K562 (cell line): Measurements from ENCODE around the gene CDC37. TPM values are rescaled to one million over a fixed set of nuclear protein-coding genes. Genes with fewer than 3 reads are reported as not detected.

Experiments used
- ARID1B ChIP-seq: fragments of 450-650 bp; IDR thresholded peaks from 2 replicates; pipeline ENCODE4 v1.6.1; 2016; ENCODE audit warnings: antibody characterized with exemption, mild to moderate bottlenecking, inconsistent platforms
- ATF3 ChIP-seq, 2 experiments: fragments of 450-650 bp in 1 of 2; sonication (generic) in 1 of 2; formaldehyde crosslinking in 1 of 2; IDR thresholded peaks in 1 of 2; conservative IDR thresholded peaks in 1 of 2; 2 replicates each; pipeline versions ENCODE4 v1.6.1 to v1.8.1; 2016 to 2023; ENCODE audit warnings: mild to moderate bottlenecking in 2 of 2, moderate library complexity in 2 of 2, inconsistent platforms in 1 of 2, missing genetic modification reagents in 1 of 2
- ETS2 ChIP-seq: IDR thresholded peaks from 2 replicates; pipeline ENCODE4 v1.6.1; 2016; ENCODE audit warnings: borderline replicate concordance, missing genetic modification characterization, mild to moderate bottlenecking, moderate library complexity, missing compliant biosample characterization; ENCODE audit not compliant: poor library complexity, severe bottlenecking
- FOXA1 ChIP-seq: fragments of 450-650 bp; IDR thresholded peaks from 2 replicates; pipeline ENCODE4 v1.6.1; 2016; ENCODE audit warnings: mild to moderate bottlenecking, borderline replicate concordance
- GATA2 ChIP-seq: sonication (generic); formaldehyde crosslinking; IDR thresholded peaks from 2 replicates; pipeline ENCODE4 v1.4.0; 2020; ENCODE audit warnings: mild to moderate bottlenecking, missing genetic modification reagents
- GTF2B ChIP-seq: IDR thresholded peaks from 2 replicates; pipeline ENCODE4 v1.6.1; 2011; ENCODE audit not compliant: insufficient read length; ENCODE audit errors: extremely low read depth
- HIVEP1 ChIP-seq: fragments of 250-450 bp; sonication (Bioruptor Pico); IDR thresholded peaks from 2 replicates; pipeline ENCODE4 v1.4.0; 2020; ENCODE audit warnings: mild to moderate bottlenecking
- HMBOX1 ChIP-seq: sonication (generic); IDR thresholded peaks from 2 replicates; pipeline ENCODE4 v1.6.1; 2016
- IRF9 ChIP-seq: fragments of 450-650 bp; IDR thresholded peaks from 2 replicates; pipeline ENCODE4 v1.6.1; 2016; ENCODE audit warnings: missing biosample characterization, missing genetic modification characterization
- JUND ChIP-seq, 2 experiments: IDR thresholded peaks; 2 replicates in 1 of 2; 3 replicates in 1 of 2; pipeline ENCODE4 v1.6.1; 2011; ENCODE audit warnings: borderline replicate concordance in 2 of 2, low read depth in 2 of 2, low read length in 2 of 2, improper control_type of control experiment in 1 of 2, missing biosample characterization in 1 of 2, missing genetic modification characterization in 1 of 2, missing genetic modification reagents in 1 of 2
- NFRKB ChIP-seq: fragments of 450-650 bp; IDR thresholded peaks from 2 replicates; pipeline ENCODE4 v1.6.1; 2016; ENCODE audit warnings: low read depth
- PHF8 ChIP-seq: fragments of 200-600 bp; sonication (generic); IDR thresholded peaks from 2 replicates; pipeline ENCODE4 v1.6.1; 2012; ENCODE audit warnings: mixed run types, mild to moderate bottlenecking, inconsistent platforms, low read length, moderate library complexity, borderline replicate concordance
- SNIP1 ChIP-seq: fragments of 450-650 bp; IDR thresholded peaks from 2 replicates; pipeline ENCODE4 v1.7.1; 2017; ENCODE audit warnings: low read depth, mild to moderate bottlenecking
- TGIF2 ChIP-seq: sonication (generic); formaldehyde crosslinking; IDR thresholded peaks from 2 replicates; pipeline ENCODE4 v1.8.1; 2022; ENCODE audit warnings: mild to moderate bottlenecking, missing genetic modification reagents, moderate library complexity
- ZBTB9 ChIP-seq: fragments of 450-650 bp; formaldehyde crosslinking; IDR thresholded peaks from 2 replicates; pipeline ENCODE4 v1.4.0; 2020; ENCODE audit warnings: mild to moderate bottlenecking, moderate library complexity
- ZNF140 ChIP-seq: fragments of 250-450 bp; sonication (Bioruptor Pico); IDR thresholded peaks from 2 replicates; pipeline ENCODE4 v1.8.0; 2021; ENCODE audit warnings: moderate library complexity, mild to moderate bottlenecking, inconsistent platforms
- ZNF449 ChIP-seq: fragments of 250-450 bp; sonication (Bioruptor Pico); IDR thresholded peaks from 2 replicates; pipeline ENCODE4 v1.8.0; 2022; ENCODE audit warnings: moderate library complexity, mild to moderate bottlenecking, inconsistent platforms
- ZNF668 ChIP-seq: fragments of 250-450 bp; sonication (Bioruptor Pico); IDR thresholded peaks from 2 replicates; pipeline ENCODE4 v1.8.0; 2022; ENCODE audit warnings: mild to moderate bottlenecking, inconsistent platforms
- polyA plus RNA-seq, 8 experiments: library from polyadenylated mRNA; depleted of rRNA in 4 of 8; stranded (reverse) in 5 of 8; unstranded in 3 of 8; fragments of >200 nt; fragmentation: Nextera tagmentation in 2 of 8; fragmentation: Illumina TruSeq in 1 of 8; extraction: Ambion mirVana in 2 of 8; extraction: Trizol in 1 of 8; gene quantifications; 2 replicates each; pipeline versions ENCODE4 v1.2.1 to v1.2.3, GENCODE V29; 2011 to 2014; ENCODE audit warnings: inconsistent platforms in 1 of 8, missing spikeins in 1 of 8
- total RNA-seq, 7 experiments: library from RNA; depleted of rRNA in 6 of 7; stranded (reverse); fragments of >200 nt in 6 of 7; fragmentation: Illumina TruSeq in 2 of 7; extraction: Trizol in 2 of 7; gene quantifications; 2 replicates each; pipeline versions ENCODE4 v1.2.1 to v1.2.3, GENCODE V29; 2011 to 2021; ENCODE audit warnings: low replicate concordance in 1 of 7

Gene CDC37
- total and polyA plus RNA-seq, 9 of the 15 experiments (the other 6 are each of a cell fraction or from before 2014, with no cell fraction given) = 6.6 to 538 (median 227) TPM

- TF ChIP-seq TGIF2 (CRISPR knock-in tag) (no peak), ZNF140 (CRISPR knock-in tag) (no peak), ATF3 (IDR thresholded peaks at IDR 0.05) (no peak), ATF3 (CRISPR knock-in tag; conservative IDR thresholded peaks at IDR 0.05) (no peak), NFRKB (peak; percentile 69), ZBTB9 (CRISPR knock-in tag) (no peak), SNIP1 (no peak), FOXA1 (no peak), ARID1B (peak; percentile 8; the same call in 1 of the 2 replicates), HIVEP1 (CRISPR knock-in tag) (no peak), IRF9 (no peak), GTF2B (no peak), ZNF449 (CRISPR knock-in tag) (no peak; the same call in 1 of the 2 replicates), ZNF668 (CRISPR knock-in tag) (no peak), JUND (IDR thresholded peaks at IDR 0.05; ENCODE audit: borderline replicate concordance, low read depth, low read length) (no peak), JUND (tag; IDR thresholded peaks at IDR 0.05; ENCODE audit: borderline replicate concordance, low read depth, low read length) (no peak; the same call in 2 of the 3 replicates), ETS2 (tag) (no peak), HMBOX1 (no peak), PHF8 (peak; percentile 92; the same call in 1 of the 2 replicates), GATA2 (CRISPR knock-in tag) (no peak)
Observed at GRCh38 chr19:10380313-10381102, 22.8 kb downstream of the CDC37 start, which contains the start of gene TYK2 (continued).
